ENCODE measurements around the gene AKAP8L.

DNA sequence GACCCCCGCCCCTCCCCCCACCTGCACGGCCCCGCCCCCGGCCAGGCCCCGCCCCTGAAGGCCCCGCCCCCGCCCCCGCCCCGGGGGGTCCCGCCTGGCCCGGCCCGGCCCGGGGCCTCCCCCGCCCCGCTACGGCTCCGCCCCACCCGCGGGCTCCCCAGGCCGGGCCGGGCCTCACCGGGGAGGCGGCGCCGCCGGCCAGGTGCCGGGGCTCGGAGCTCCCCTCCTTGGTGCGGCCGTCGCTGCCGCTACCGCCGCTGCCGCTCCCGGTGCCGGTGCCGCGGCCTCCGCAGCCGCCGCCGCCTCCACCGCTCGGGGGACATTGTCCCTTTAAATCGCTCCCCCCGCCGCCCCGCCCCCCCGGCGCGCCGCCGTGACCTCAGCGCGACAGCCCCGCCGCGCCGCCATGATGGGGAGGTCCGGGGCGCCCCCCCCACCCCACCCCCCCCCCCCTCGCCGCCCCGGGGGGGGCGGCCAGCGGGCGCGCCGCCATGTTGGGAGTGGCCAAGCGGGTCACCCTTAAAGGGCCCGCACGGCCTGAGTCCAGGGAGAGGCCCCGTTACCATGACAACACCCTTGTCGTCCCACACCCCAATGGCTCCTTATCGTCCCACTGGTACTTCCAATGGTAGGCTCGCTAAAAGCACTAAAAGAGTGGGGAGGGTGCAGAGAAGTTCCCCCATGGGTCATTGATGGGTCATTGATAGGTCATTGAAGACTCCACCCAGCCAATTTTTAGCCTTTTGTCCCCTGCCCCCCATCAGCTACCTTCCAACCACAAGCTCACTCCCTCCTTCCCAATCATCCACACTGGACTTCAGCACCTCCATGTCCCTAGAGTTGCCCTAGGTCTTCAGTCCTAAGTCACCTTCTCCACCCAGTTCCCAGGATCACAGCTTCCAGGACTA lies 31.1 kb upstream of the AKAP8L start, which contains the start of gene WIZ:
- TF ChIP-seq, protein P1, sequence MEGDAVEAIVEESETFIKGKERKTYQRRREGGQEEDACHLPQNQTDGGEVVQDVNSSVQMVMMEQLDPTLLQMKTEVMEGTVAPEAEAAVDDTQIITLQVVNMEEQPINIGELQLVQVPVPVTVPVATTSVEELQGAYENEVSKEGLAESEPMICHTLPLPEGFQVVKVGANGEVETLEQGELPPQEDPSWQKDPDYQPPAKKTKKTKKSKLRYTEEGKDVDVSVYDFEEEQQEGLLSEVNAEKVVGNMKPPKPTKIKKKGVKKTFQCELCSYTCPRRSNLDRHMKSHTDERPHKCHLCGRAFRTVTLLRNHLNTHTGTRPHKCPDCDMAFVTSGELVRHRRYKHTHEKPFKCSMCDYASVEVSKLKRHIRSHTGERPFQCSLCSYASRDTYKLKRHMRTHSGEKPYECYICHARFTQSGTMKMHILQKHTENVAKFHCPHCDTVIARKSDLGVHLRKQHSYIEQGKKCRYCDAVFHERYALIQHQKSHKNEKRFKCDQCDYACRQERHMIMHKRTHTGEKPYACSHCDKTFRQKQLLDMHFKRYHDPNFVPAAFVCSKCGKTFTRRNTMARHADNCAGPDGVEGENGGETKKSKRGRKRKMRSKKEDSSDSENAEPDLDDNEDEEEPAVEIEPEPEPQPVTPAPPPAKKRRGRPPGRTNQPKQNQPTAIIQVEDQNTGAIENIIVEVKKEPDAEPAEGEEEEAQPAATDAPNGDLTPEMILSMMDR (IDR thresholded peaks at IDR 0.05 in 2 of 3, conservative IDR thresholded peaks at IDR 0.05 in 1 of 3; ENCODE audit: borderline replicate concordance in 1 of 3, insufficient read depth in 1 of 3, low read depth in 2 of 3, low read length in 2 of 3) = no peak
- TF ChIP-seq CEBPB (IDR thresholded peaks at IDR 0.05; ENCODE audit: low read depth) (no peak), ELF1 (IDR thresholded peaks at IDR 0.05; ENCODE audit: borderline replicate concordance, low read depth) (no peak), SP1 (IDR thresholded peaks at IDR 0.05; ENCODE audit: low read depth) (peak; percentile 88), ZNF274 (IDR thresholded peaks at IDR 0.05; ENCODE audit: low read depth, low read length) (no peak), POLR2A (IDR thresholded peaks at IDR 0.05; ENCODE audit: borderline replicate concordance, extremely low read depth, insufficient read depth, insufficient read length) (no peak), SIN3A (IDR thresholded peaks at IDR 0.05; ENCODE audit: low read depth) (no peak), TCF7L2 (IDR thresholded peaks at IDR 0.05; ENCODE audit: borderline replicate concordance, extremely low read depth, insufficient read depth, insufficient read length) (no peak), EZH2 (IDR thresholded peaks at IDR 0.05) (no peak), EZH2phosphoT487 (IDR thresholded peaks at IDR 0.05; ENCODE audit: borderline replicate concordance) (no peak), POLR2AphosphoS5 (IDR thresholded peaks at IDR 0.05; ENCODE audit: low read depth, low read length) (no peak)
- TF ChIP-seq, protein P2, sequence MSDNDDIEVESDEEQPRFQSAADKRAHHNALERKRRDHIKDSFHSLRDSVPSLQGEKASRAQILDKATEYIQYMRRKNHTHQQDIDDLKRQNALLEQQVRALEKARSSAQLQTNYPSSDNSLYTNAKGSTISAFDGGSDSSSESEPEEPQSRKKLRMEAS (IDR thresholded peaks at IDR 0.05) = peak; percentile 50; the same call in 1 of the 2 replicates

Data from HCT116 (cell line).